HG03025 (cell line): ENCODE data around the gene AKIRIN1.
A peak's percentile ranks its signal among the peaks of the same experiment; 100 is the strongest.
"Not testable (repeated sequence)": the region's sequence is repeated elsewhere in the genome, so short reads cannot be mapped to it uniquely, and the experiment has no call there.

Experiments used
- ATAC-seq: cut with Tn5 transposase; IDR thresholded peaks from one replicate; pipeline ENCODE4 v1.9.1; 2021; ENCODE audit warnings: mild to moderate bottlenecking, moderate library complexity; ENCODE audit not compliant: unreplicated experiment, low FRiP score

AKIRIN1 gene, protein sequence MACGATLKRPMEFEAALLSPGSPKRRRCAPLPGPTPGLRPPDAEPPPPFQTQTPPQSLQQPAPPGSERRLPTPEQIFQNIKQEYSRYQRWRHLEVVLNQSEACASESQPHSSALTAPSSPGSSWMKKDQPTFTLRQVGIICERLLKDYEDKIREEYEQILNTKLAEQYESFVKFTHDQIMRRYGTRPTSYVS

DNA sequence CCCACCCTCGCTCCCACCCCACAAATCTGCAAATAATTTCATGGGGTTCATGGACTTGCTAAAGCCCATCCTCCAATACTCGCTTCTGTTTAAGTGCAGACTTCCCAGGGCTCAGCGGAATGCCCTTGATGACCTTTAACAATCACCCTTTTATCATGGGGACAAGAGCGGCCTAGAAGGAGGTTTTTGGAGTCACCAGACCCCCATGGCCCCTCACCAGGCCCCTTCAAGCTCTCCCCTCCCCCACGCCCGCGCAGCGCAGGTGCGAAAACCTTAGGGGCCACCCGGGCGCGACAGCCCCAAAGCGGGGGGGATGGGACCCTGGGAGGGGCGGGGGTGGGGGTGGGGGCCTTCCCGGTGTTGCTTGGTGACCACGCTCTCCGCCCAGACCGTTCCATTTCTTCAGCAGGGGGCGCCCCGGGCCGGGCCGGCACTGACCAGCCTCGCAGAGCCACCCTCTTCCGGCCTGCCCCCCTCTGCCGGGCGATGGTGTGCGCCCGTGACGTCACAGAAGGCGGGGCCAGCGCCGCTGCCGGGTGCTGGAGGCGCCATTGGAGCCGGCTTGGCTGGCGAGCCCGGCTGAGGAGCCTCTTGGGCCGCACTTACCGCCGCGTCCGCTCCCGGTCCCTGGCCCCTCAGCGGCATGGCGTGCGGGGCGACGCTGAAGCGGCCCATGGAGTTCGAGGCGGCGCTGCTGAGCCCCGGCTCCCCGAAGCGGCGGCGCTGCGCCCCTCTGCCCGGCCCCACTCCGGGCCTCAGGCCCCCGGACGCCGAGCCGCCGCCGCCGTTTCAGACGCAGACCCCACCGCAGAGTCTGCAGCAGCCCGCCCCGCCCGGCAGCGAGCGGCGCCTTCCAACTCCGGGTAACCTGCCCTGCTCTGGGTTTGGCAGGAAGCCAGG lies at the start of gene AKIRIN1:
Gene AKIRIN1, plus strand, starts transcription at position 539 of the 900 bp plus-strand sequence. Its CDS starts 105 bp downstream, at position 644.
- peak; percentile 93 for ATAC-seq

DNA sequence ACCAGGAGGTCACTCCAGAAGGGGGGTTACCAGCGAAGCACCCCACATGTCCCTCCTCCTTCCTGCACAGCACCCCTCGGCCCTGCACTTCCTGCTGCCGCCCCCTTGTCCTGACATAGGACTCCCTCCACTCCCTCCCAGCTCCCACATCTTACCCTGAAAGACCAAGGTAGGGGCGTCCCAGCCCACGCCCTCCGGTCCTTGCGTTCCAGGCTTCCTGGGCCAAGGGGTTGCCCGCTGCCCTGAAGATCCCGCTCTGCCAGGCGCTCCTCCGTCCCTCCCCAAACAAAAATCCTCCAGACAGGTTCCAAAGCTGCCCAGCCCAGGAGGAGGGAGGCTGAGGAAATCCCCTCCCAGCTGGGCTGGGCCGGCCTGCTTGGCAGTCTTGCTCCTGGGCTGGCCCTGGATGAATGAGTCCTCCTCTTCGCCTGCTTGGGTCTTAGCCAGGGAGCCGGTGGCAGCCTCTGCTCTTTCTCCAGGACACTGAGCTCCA lies 49.5 kb upstream of the AKIRIN1 start, which contains the start of gene RHBDL2:
Gene RHBDL2, minus strand, starts transcription at position 304 of the 493 bp plus-strand sequence. CDS start 22,618 bp downstream, outside the sequence.
- no peak for ATAC-seq

DNA sequence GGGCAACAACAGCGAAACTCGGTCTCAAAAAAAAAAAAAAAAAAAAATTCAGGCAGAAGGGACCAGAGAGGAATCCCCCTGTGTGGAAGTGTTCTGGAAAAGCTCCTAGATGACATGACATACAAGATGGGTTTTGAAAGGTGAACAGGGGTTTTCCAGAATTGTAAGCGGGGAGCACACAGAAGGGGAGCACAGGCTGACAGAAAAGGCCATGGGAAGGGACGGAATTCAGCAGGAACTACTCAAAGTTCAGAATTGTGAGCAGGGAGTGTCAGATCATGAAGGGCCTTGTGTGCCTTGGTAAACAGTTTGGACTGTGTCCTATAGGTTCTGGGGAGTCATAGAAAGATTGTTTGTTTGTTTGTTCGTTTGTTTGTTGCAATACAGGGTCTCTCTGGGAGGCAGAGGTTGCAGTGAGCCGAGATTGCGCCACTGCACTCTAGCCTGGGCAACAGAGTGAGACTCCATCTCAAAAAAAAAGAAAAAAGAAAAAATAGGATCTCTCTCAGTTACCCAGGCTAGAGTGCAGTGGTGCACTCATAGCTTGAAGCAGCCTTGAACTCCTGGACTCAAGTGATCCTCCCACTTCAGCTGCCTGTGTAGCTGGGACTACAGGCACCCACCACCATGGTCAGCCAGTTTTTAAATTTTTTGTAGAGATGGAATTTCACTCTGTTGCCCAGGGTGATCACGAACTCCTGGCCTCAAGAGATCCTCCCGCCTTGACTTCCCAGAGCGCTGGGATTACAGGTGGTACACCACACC lies 48.2 kb upstream of the AKIRIN1 start:
- no peak for ATAC-seq

DNA sequence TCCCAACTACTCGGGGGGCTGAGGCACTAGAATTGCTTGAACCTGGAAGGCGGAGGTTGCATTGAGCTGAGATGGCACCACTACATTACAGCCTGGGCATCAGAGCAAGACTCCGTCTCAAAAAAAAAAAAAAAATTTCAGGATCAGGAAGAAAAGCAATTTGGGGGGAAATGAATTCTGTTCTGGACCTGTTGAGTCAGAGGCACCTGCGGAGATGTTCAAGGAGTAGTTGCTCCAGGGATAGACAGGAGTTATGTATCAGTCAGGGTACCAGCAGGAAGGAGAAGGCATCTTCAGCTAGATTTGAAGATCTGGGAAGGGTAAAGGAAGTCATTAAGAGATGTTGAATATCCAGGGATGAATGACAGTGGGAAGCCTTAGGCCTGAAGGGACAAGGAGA lies 46.5 kb upstream of the AKIRIN1 start:
- ATAC-seq: no peak

DNA sequence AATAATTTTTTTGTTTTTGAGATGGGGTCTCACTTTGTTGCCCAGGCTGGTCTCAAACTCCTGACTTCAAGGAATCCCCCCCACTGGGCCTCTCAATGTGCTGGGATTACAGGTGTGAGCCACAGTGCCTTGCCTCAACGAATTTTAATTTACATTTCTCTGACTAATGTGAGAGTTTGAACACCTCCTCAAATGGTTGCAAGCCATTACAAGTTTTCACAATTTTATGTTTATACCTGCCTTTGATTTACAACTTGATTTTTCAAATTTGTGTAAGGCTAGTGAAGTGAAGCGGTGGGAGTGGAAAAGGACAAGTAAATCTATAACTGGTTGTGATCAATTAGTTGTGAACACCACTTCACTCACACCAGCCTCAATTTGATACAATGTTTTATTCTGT lies 40.5 kb upstream of the AKIRIN1 start:
- no peak for ATAC-seq

DNA sequence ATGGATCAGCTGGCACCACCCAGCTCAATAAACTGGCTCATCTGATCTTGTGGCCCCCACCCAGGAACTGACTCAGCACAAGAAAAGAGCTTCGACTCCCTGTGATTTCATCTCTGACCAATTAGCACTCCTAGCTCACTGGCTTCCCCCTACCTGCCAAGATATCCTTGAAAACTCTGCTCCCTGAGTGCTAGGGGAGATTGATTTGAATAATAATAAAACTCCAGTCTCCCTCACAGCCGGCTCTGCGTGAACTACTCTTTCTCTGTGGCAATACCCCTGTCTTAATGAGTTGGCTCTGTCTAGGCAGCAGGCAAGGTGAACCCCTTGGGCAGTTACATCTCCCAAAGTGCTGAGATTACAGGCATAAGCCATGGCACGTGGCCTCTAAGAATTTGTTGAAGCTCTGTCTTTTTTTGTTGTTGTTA lies 37.6 kb upstream of the AKIRIN1 start:
- ATAC-seq: no peak

DNA sequence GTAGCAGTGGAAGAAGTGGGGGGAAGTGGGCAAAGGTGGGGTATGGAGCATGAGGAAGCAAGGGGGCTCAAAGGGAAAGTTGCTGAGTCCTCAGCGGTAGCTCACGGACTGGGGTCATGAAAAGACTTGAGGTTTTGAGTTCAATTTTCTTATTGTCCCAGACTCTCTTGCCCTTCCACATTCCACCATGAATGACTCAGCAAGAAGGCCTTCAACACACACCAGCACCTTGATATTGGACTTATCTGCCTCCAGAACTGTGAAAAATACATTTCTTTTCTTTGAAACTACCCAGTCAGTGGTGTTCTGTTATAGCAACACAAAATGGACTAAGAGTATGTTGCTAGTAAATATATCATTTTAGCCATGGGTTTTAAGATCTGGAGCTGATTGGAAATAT lies 32.1 kb upstream of the AKIRIN1 start:
- no peak for ATAC-seq

DNA sequence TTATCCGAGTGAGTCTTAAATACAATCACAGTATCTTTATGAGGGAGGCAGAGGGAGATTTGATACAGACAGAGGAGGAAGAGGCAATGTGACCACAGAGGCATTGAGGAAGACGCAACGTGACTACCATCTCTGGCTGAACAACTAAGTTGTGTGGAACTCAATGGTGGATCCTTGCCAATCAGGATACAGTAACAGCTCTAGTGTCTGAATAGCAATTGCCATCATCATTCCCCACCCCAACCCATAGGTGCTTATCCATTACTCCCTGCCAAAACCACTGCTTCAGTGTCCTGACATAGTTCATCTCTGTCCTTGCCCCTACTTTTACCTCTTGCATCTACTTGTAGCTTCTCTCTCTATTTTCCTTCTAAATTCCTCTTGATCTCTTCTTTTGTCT lies 29.0 kb upstream of the AKIRIN1 start:
- ATAC-seq: no peak

DNA sequence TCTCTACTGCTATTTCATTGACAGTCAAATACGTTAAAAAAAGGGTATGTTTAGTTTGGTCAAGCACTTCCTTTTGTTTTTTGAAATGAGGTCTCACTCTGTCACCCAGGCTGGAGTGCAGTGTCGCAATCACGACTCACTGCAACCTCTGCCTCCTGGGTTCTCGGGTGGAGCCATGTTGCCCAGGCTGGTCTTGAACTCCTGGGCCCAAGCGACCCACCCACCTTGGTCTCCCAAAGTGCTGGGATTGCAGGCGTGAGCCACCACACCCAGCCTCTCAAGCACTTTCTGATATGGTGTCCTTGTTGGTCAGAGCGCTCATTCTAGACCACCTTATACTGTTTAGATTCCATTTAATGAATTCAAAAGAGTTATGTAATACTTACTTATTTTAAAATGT lies 28.5 kb upstream of the AKIRIN1 start:
- no peak for ATAC-seq

DNA sequence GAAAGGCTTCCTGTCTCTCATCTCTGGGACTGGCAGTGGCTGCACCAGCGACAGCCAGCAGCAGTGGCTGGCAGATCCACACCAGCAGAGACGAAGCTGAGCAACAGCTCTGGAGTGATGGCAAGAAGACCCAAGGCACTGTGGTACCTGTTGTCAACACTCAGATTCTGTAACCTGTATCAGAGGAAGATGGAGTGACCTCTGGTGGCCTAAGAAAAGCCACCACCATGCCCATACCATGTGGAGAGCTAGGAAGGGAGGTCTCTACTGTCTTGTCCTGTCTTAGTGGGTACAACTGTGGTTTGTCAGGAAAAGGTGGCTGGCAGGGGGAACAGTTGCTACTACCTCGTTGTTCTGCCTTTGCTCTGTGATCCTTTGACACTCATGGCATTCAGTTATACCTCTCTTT lies 26.9 kb upstream of the AKIRIN1 start:
- ATAC-seq: no peak

DNA sequence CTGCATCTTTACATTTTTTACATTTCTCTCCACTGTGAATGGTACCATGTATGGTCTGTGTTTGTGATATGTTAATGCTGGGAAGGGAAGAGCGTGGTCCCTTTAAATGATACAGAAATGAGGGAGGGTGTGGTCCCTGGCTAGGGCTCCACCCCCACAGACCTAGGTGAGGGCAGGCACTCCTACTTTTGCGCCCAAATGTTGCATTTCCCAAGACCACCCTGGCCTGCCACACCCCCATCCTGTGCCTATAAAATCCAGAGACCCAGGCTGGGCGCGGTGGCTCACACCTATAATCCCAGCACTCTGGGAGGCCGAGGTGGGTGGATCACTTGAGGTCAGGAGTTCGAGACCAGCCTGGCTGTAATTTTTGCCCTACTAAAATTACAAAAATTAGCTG lies 17.9 kb upstream of the AKIRIN1 start:
- ATAC-seq: not testable (repeated sequence)

DNA sequence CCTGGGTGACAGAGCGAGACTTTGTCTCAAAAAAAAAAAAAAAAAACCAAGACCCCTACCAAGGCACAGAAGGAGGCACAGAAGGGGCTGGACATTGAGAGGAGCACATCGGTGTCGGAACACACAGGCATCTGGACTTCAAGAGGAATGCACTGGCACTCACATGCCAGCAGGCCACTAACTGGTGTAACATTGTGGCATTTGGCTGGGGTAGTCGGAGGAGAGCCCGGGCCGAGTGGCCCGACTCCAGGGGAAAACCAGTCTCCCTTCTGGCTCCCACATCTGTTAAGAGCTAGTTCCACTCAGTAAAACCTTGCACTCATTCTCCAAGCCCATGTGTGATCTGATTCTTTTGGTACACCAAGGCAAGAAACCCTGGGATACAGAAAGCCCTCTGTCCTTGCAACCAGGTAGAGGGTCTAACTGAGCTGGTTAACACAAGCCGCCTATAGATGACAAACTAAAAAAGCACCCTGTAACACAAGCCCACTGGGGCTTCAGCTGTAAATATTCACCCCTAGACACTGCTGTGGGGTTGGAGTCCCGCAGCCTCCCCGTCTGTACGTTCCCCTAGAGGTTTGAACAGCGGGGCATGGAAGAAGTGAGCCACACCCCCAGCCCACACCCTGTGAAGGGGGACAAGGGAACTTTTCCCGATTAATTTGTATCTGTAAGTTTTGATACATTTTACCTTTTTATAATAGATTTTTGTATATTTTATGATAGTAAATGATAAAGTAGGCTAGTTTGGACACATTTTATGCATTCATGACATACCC lies 17.2 kb upstream of the AKIRIN1 start:
- no peak for ATAC-seq

DNA sequence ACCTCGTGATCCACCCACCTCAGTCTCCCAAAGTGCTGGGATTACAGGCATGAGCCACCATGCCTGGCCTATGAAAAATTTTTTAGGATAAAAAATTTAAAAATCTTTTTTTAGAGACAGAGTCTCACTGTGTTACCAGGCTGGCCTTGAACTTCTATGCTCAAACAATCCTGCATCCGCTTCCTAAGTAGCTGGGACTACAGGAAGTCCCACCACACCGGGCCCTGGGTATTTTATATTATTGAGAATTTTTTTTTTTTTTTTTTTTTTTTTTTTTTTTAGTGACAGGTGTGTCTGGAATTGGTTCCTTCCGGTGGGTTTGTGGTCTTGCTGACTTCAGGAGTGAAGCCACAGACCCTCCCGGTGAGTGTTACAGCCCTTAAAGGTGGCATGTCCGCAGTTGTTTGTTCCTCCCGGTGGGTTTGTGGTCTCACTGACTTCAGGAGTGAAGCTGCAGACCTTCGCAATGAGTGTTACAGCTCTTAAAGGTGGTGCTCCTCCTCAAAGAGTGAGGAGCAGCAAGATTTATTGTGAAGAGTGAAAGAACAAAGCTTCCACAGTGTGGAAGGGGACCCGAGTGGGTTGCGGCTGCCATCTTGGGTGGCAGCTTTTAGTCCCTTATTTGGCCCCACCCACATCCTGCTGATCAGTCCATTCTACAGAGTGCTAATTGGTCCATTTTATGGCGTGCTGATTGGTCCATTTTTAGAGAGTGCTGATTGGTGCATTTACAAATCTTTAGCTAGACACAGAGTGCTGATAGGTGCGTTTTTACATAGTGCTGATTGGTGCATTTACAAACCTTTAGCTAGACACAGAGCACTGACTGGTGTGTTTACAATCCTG lies 13.5 kb upstream of the AKIRIN1 start:
- ATAC-seq: not testable (repeated sequence)

DNA sequence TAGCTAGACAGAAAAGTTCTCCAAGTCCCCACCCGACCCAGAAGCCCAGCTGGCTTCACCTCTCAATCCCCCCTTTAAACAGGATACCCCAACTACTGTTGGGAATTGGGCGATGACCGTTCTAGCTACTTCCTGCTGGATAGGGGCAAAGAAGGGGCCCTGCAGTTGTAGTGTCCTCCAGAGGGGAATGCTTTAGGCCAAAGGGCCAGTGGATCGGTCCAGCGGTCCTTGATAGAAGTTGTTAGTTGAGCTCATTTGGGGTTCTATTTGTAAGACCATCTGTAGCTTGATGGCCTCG lies 12.9 kb upstream of the AKIRIN1 start:
- ATAC-seq: not testable (repeated sequence)

DNA sequence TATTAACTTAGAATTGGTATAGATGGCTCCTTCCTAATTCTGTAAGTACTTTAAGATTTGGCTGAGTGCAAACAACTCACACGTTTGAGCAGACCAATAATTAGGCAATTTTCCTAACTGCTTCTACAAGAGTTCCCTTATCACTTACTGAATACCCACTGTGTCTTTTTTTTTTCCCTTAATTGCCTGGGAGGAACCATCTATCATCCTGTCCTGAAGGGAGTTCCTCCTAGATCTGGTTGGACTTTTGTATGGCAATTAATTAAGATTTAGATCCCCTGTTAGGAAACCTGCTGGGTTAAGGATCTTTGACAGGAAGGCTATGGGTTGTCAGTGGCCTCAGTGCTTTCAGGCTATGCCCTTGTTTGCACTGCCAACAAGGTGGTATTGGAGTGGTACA lies 11.7 kb upstream of the AKIRIN1 start:
- ATAC-seq: not testable (repeated sequence)

DNA sequence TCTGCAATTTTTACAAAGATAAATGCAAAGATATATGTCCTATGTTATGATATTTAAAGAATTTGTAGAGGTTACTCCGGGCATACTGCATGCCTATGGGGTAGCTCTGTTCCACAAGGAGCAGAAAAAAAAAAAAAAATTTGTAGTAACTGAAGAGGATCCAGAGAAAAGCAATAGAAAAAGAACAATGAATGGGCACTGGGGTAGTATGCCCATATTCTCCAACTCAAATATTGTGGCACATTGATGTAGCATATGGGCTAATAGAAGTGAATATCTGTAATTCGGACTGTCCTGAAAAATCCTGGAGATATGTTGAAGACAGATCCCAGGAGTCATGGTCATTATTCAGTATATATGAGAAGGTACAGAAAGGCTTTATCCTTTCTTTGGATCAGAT lies 1.1 kb upstream of the AKIRIN1 start:
- ATAC-seq: no peak

DNA sequence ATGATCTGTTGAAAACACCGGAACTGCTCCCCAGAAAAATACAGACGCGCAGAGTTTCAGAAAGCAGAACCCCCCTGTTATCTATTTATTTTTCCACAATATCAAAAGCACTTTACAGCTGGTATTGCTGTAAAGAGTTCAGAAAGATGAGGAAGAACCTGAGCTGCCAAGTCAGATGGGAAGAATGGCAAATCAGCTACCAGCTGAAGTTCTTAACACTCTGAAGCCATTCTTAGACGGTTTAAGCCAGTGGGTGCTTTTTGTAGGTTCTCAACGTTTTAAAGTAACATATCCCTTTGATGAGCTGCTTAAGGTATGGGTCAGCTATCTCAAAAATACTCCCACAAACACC lies 714 bp upstream of the AKIRIN1 start:
- ATAC-seq: no peak

DNA sequence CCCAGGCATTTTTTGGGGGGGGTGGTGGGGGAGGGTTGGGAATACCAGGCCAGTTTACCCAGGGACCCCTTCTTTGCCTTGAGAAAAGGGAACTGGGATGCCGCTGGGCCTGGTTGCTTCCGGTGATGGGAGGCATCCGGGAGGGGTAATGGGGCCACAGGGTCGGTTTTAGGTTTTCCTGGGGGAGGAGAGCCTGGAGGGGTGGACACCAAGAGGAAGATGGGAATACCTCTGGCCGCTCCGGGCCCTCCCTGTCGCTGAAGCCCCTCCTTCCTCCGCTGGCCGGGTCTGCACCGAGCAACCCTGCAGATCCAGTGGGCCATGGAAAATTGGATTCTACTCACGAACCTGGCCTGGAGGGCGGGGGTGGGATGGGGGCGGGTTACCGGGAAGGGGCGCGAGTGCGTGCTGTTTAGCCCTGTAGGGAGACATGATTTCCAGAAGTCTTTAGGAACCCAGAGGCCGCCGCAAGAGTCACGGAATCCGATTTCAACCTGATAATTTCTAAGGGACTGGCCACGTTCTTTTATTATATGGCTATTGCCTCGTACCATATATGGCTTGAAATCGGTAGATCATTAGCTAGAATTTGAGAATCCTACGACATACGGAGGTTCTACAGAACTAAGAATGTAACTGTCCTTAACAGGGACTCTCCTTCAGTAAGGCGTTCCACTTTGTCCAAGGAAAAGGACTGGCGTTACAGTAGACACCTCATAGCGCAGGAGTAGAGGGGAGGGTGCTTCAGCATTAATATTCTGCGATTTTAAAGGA lies 749 bp downstream of the AKIRIN1 start:
- ATAC-seq: no peak
